Smooth muscle cell of the brain vasculature (primary cell): ENCODE data around the gene NT5C1B.

ENCODE experiments used
- DNase-seq: peaks from one replicate; pipeline ENCODE4 v3.0.0-alpha.2; 2012; ENCODE audit warnings: low read depth, low spot score

The NT5C1B gene

DNA sequence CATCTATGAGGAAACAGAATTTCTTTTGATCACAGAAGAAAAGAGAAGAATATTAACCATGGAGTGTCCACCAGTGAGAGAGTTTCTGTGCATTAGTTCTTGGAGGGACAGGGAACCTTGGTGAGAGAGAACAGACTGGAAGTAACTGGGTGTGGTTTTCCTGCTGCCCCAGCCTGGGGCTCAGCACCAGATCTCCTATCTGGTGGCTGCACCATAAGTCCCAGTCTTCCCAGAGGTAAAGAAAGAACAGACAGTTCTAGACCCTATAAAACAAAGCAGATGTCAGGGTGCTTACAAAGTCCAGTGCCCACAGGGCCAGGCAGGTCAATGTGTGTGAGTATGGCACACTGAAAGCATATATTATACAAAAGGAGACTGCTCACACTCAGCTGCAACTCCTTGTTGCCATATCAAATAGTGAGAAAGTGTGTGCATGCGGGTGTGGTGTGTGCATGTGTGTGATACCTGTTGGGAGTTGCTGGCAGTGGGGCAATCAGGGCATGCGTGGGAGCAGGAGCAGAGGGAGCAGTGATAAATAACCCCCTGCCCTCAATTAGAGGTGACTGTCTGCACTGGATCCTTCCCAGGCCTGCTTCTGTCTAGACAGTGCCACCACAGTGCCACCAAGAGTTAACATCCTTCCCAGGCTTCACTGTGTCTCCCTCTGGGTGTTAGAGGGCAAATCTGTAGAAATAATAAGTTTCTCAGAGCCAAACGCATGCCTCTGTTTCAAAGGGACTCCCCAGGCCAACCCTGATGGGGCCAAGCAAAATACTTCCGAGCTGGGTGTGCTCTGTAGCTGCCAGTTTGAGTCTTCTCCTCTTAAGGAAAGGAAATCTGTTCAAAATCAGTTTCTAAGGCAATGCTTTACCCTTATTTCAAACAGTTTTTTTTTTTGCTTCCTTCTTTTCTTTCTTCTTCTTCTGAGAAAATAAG lies 74.6 kb downstream of the NT5C1B start:
- no peak for DNase-seq
